GDM1 (cell line): Measurements from ENCODE around the gene TNRC6B.
"Not testable (repeated sequence)": the region's sequence is repeated elsewhere in the genome, so short reads cannot be mapped to it uniquely, and the experiment has no call there.

Experiments used
- DNase-seq: peaks from one replicate; lab custom pipeline; 2025; lab: John Stamatoyannopoulos, UW

Gene TNRC6B

DNA sequence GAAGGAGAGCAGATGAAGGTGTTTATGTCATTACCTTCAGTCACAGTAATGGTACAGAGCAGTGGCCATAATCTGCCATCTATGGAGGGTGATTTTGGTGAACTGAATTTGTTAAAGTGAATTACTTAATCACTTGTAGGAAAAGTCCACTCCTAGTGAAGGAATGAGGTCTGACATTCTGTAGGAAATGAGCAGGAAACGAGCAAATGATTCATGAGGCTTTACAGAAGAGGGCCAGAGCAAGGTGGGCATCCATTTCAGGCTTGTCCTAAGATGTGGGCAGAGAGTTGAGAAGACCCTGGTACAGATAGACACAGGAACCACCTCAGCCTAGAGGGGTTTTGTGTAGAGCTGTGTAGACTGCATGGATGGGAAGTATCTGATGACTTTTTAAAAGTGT is 186.7 kb downstream of the TNRC6B start:
- DNase-seq = no peak

DNA sequence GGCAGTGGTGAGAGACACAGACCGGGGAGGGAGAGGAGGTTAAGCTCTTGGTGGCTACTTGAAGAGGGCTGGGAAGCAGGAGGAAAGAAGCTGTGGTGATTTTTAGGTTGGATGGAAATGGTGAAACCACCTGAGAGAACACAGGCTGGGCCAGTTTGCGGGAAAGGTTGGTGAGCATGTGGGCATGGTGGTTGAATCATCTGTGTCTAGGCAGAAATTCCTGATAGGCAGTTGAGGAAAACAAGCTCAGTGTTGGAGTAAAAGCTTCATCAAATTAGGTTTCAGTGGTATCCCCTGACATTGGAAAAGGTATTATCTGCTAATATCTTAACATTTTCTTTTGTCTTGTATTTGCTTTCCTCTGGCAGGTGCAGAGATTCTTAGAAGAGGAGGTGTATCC is 188.3 kb downstream of the TNRC6B start:
- no peak for DNase-seq

DNA sequence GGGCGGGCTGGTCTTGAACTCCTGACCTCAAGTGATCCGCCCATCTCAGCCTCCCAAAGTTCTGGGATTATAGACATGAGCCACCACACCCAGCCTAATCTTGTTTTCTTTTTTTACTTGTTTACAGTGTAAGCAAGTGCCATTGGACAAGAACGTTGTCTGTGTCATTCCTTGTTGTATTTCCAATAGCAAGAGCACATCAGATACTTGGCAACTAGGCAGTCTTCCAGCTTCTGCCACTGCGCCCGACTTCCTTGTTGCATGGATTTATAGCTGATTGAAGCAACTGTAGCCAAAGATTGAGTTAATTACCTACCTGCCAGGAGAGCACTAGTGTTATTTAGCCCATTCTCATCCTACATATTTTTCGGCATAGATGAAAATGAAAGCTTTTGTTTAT is 189.6 kb downstream of the TNRC6B start:
- no peak for DNase-seq

DNA sequence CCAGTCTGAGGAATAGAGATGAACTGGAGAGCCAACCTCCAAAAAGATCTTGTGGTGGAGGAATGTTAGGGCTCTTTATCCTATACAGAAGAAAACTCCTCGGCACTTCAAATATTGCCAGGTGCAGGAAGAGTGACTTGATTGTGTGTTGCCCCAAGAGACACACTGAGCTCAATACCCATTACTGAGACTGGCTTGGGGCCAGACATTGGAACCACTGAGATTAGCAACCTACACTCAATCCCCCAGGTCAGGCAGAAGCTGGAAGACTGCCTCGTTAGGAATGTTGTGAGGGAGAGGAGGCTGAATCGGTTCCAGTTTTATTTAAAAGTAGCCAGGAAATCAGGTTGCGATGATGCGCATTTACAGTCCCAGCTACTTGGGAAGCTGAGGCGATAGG is 190.3 kb downstream of the TNRC6B start:
- no peak for DNase-seq

DNA sequence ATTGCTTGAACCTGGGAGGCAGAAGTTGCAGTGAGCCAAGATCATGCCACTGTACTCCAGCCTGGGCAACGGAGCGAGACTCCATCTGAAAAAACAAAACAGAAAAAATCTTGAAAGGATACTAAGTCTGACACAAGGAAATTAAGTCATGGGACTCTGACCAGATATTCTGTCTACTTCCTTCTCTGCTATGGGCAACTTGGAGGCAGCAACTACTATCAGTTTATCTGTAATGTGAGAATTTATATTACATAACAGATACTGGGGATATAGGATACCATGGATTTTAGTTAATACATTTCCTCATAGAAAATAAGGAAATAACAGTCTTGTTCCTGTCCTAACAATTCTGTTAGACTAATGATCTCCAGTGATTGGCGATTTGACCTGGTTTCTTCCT is 191.1 kb downstream of the TNRC6B start:
- DNase-seq = no peak

DNA sequence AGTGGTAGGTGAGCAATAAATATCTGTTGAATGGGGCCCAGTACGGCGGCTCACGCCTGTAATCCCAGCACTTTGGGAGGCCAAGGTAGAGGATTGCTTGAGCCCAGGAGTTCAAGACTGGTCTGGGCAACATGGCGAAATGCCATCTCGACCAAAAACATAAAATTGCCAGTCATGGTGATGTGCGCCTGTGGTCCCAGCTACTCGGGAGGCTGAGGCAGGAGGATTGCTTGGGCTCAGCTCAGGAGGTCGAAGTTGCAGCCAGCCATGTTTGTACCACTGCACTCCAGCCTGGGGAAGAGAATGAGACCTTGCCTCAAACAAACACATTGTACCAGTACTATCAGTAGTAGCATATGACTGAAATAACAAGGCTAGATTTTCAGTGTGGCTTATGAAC is 196.8 kb downstream of the TNRC6B start:
- DNase-seq = no peak

DNA sequence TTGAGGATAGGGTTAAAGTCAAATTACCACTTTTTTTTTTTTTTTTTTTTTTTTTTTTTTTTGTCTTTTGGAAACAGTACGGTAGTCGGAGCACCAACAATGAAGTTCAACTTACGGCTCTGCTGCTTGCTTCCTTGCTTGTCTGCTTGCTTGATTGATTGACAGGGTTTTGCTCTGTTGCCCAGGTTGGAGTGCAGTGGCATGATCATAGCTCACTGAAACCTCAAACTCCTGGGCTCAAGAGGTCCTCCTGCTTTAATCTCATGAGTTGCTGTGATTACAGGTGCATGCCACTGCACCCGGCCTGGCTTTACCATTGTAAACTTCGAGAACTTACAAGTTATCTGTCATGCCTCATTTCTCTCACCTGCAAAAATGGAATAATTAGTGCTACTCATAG is 198.4 kb downstream of the TNRC6B start:
- no peak for DNase-seq

DNA sequence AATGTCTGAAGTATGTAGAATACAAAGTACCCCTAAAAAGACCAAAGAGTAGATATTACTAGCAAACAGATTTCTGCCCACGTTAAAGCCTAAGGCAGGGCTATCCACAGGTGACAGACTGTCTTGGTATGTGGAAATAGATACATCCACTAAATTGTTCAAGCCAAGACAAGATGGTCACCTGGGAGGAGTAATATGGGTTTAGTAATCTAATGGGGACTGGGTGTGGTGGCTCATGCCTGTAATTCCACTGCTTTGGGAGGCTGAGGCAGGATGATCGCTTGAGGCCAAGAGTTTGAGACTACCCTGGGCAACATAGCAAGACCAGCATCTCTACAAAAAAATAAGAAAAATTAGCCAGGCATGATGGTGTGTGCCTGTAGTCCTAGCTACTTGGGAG is 200.2 kb downstream of the TNRC6B start:
- DNase-seq = no peak

DNA sequence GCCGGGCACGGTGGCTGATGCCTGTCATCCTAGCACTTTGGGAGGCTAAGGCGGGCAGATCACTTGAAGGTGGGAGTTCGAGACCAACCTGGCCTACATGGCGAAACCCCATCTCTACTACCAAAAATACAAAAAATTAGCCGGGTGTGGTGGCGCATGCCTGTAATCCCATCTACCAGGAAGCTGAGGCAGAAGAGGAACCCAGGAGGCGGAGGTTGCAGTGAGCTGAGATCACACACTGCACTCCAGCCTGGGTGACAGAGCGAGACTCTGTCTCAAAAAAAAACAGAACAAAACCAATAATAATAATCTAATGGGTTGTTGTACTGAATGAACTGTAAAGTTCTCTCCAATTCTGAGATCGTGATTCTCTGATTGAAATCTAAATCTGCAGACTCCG is 200.7 kb downstream of the TNRC6B start:
- not testable (repeated sequence) for DNase-seq

DNA sequence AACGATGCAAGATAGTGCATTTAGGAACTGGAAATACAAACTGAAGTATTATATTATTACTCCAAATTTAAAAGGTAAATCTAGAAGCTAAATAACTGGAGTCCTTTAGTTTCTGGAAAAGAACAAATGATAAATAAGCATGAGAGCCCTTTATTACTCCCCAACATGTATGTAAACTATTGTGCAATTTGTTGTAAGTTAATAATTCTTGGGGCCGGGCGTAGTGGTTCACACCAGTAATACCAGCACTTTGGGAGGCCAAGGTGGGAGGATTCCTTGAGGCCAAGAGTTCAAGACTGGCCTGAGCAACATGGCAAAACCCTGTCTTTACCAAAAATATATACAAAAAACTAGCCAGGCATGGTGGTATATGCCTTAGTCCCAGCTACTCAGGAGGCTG is 203.7 kb downstream of the TNRC6B start:
- DNase-seq = no peak

DNA sequence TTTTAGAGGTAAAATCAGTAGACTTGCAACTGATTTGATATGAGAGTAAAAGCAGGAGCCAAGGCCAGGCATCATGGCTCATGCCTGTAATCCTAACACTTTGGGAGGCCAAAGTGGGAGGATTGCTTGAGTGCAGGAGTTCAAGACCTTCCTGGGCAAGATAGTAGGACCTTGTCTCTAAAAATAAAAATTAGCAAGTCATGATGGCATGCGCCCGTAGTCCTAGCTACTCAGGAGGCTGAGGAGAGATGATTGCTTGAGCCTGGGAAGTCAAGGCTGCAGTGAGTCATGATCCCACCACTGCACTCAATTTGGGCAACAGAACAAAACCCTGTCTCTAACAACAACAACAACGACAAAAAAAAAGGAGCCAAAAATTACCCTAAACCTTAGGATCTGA is 206.2 kb downstream of the TNRC6B start:
- no peak for DNase-seq

DNA sequence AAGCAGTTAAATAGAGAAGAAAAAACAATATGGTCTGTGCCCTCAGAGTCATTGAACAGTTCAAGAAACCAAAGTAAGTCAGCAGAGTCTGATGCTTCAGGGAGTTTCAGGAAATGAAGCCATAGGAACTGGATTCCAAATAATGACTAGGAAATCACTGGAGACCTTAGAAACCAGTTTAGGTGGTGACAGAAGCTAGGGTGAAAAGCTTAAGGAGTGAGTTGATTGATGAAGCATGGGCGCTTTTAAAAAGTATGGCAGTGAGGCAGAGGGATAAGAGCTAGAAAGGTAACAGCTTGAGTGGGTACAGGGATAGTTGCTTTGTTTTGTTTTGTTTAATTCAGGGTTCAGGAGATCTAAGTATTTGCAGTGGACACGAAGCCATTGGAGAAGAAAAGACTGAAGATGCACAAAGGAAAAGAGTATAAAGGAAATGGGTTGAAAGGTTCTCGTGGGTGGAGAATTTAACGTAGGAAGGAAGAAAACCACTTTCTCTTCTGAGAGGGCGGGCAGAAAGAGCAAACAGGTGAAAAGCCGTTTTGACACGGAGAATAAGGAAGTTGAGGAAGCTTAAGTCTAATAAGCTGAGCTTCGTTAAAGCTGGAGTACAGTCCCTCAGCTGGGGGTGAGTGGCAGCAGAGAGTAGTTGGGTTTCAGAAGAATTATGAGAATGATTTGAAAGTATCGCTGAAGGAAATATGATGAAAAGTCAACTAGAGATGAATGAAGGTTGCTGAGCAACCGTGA is 207.5 kb downstream of the TNRC6B start:
- DNase-seq = no peak
